Astrocyte of the cerebellum (primary cell): ENCODE measurements around the gene NOXO1.

ENCODE experiments used
- DNase-seq: peaks from one replicate; pipeline ENCODE4 v3.0.0-alpha.2; 2011; ENCODE audit warnings: low read depth
- H3K4me3 ChIP-seq: 2 replicates; pipeline ENCODE4 v1.5.1; 2011; ENCODE audit warnings: mild to moderate bottlenecking, low read depth, low read length, moderate library complexity
- CTCF ChIP-seq: IDR thresholded peaks from 2 replicates; pipeline ENCODE4 v1.5.1; 2012; ENCODE audit warnings: low read length, low read depth, moderate library complexity, mild to moderate bottlenecking; ENCODE audit errors: missing control alignments
- in situ Hi-C: cut with HindIII; loops from 2 replicates; pipeline ENCODE4 v1.10.0; 2017; ENCODE audit warnings: low sequenced_read_pairs

Gene NOXO1

GRCh38 chr16:2026461-2027023, 45.3 kb upstream of the NOXO1 start, which contains the start of gene NHERF2:
TSS of gene NHERF2 (plus strand) at chr16:2026902. CDS start at chr16:2027006, 104 bp downstream.
- no peak for TF ChIP-seq CTCF
- no peak for DNase-seq
- H3K4me3 ChIP-seq, result peak within 1 kb of the TSS; percentile 50
- in situ Hi-C loops, result no loop called here

- TF ChIP-seq CTCF, result no peak
- peak overlapping the region; percentile 28 for H3K4me3 ChIP-seq
- DNase-seq, result no peak
- in situ Hi-C loops, result no loop called here
Observed at GRCh38 chr16:2025878-2026460, 44.7 kb upstream of the NOXO1 start.

GRCh38 chr16:2025251-2025650, 44.0 kb upstream of the NOXO1 start:
- in situ Hi-C loops, result no loop called here
- TF ChIP-seq CTCF, result no peak
- H3K4me3 ChIP-seq, result no peak overlapping the region
- DNase-seq, result no peak

GRCh38 chr16:2024032-2024420, 42.8 kb upstream of the NOXO1 start:
- no peak for TF ChIP-seq CTCF
- no peak overlapping the region for H3K4me3 ChIP-seq
- in situ Hi-C loops, result no loop called here
- DNase-seq, result no peak

- DNase-seq, result peak; percentile 58
- TF ChIP-seq CTCF, result peak; percentile 88
- in situ Hi-C loops, result no loop called here
- H3K4me3 ChIP-seq, result peak overlapping the region; percentile 27
Observed at GRCh38 chr16:2023092-2024031, 42.1 kb upstream of the NOXO1 start.

GRCh38 chr16:2022723-2023091, 41.4 kb upstream of the NOXO1 start:
- in situ Hi-C loops, result no loop called here
- peak overlapping the region; percentile 27 for H3K4me3 ChIP-seq
- no peak for DNase-seq
- no peak for TF ChIP-seq CTCF
